ENCODE data around the gene RIT1. TPM values are rescaled to one million over a fixed set of nuclear protein-coding genes. Genes with fewer than 3 reads are reported as not detected.
"Not testable (repeated sequence)": the region's sequence is repeated elsewhere in the genome, so short reads cannot be mapped to it uniquely, and the experiment has no call there.

Gene RIT1
- total RNA-seq, 1 experiment from 2014 or later: 28.1 TPM

- intact Hi-C loops (cut with micrococcal nuclease; ENCODE audit: unreplicated experiment): no loop called here
- no TSS peak for BruUV-seq (replicated peaks)
- Histone ChIP-seq H3K9me3 (ENCODE audit: control insufficient read depth, insufficient read depth, low read depth, low read length) (no peaks in the 10 kb centered on the region), H3K27ac (ENCODE audit: low read length) (0 out of 2 replicates have a peak overlapping the region, but pooled peaks have one; percentile 20), H3K4me3 (ENCODE audit: low read depth in 2 of 2, low read length in 2 of 2) (peak overlapping the region; percentile 93 to 98), H3K27me3 (ENCODE audit: control insufficient read depth, insufficient read depth, low read length) (no peaks in the 10 kb centered on the region), H3K4me1 (ENCODE audit: control insufficient read depth, insufficient read depth, low read length) (peaks cover 27% of the 10 kb centered on the region), H3K36me3 (ENCODE audit: control insufficient read depth, insufficient read depth, low read length) (peaks cover 44% of the 10 kb centered on the region)
- TF ChIP-seq, protein P1, sequence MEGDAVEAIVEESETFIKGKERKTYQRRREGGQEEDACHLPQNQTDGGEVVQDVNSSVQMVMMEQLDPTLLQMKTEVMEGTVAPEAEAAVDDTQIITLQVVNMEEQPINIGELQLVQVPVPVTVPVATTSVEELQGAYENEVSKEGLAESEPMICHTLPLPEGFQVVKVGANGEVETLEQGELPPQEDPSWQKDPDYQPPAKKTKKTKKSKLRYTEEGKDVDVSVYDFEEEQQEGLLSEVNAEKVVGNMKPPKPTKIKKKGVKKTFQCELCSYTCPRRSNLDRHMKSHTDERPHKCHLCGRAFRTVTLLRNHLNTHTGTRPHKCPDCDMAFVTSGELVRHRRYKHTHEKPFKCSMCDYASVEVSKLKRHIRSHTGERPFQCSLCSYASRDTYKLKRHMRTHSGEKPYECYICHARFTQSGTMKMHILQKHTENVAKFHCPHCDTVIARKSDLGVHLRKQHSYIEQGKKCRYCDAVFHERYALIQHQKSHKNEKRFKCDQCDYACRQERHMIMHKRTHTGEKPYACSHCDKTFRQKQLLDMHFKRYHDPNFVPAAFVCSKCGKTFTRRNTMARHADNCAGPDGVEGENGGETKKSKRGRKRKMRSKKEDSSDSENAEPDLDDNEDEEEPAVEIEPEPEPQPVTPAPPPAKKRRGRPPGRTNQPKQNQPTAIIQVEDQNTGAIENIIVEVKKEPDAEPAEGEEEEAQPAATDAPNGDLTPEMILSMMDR (IDR thresholded peaks at IDR 0.05): no peak
- no peak for TF ChIP-seq POLR2AphosphoS5 (IDR thresholded peaks at IDR 0.05; ENCODE audit: low read depth, low read length)
- TF ChIP-seq TCF7L2 (IDR thresholded peaks at IDR 0.05; ENCODE audit: low read depth, low read length): no peak
- no peak for TF ChIP-seq SIN3A (IDR thresholded peaks at IDR 0.05; ENCODE audit: borderline replicate concordance, insufficient read depth, low read depth, low read length)
- no peak for TF ChIP-seq REST (IDR thresholded peaks at IDR 0.05; ENCODE audit: insufficient read depth in 1 of 2, low read depth in 2 of 2, low read length in 1 of 2)
- in situ Hi-C loops (cut with HindIII; ENCODE audit: low pct_unique_long_range_greater_than_20kb, low sequenced_read_pairs): no loop called here
- CTCF ChIA-PET: no interaction called here
- no peak for DNase-seq (ENCODE audit: low read depth, low spot score)
- POLR2A ChIA-PET: interaction anchor here (0.6 kb wide), 2 partner anchors 11 to 802 kb away, joined by 3 to 15 read pairs; no protein-coding TSS in a partner anchor
- no peak for ATAC-seq
Measured at GRCh38 chr1:155932081-155932480, 20.9 kb upstream of the RIT1 start.

DNA sequence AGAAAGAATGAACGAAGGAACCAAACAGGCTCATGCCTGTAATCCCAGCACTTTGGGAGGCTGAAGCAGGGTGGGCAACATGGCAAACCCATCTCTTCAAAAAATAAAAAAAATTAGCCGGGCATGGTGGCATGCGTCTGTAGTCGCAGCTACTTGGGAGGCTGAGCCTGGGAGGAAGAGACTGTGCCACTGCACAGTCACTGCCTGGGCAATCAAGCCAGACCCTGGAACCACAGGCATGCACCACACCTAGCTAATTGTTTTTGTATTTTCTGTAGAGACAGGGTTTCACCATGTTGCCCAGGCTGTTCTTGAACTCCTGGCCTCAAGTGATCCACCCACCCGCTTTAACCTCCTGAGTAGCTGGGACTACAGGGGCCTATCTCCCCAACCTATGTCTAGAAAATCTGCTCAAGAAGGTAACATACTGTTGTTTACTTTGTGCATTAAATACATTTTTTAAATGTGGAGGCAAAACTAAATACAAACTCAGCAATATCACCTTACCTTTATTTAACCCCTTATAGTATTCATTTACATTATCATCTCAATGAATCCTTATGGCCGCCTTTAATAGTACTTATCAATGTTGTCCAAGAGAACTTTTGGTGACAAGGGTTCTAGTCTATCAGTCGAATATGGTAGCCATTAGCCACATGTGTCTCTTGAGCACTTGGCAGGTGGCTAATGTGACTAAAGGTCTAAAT is 20.3 kb upstream of the RIT1 start:
- Histone ChIP-seq H3K27me3 (ENCODE audit: control insufficient read depth, insufficient read depth, low read length) (no peaks in the 10 kb centered on the region), H3K4me3 (ENCODE audit: low read depth in 2 of 2, low read length in 2 of 2) (peak overlapping the region; percentile 93 to 98), H3K36me3 (ENCODE audit: control insufficient read depth, insufficient read depth, low read length) (peaks cover 50% of the 10 kb centered on the region), H3K4me1 (ENCODE audit: control insufficient read depth, insufficient read depth, low read length) (peaks cover 27% of the 10 kb centered on the region), H3K9me3 (ENCODE audit: control insufficient read depth, insufficient read depth, low read depth, low read length) (no peaks in the 10 kb centered on the region), H3K27ac (ENCODE audit: low read length) (peak overlapping the region; percentile 17; the same call in 1 of the 2 replicates)
- CTCF ChIA-PET: interaction anchor here (0.6 kb wide), 1 partner anchor 135 kb away, joined by 4 read pairs; no protein-coding TSS in a partner anchor
- no TSS peak for BruUV-seq (replicated peaks)
- no peak for ATAC-seq
- POLR2A ChIA-PET: no interaction called here
- TF ChIP-seq, protein P1 (IDR thresholded peaks at IDR 0.05): no peak
- TF ChIP-seq REST (IDR thresholded peaks at IDR 0.05; ENCODE audit: insufficient read depth in 1 of 2, low read depth in 2 of 2, low read length in 1 of 2) (no peak), POLR2AphosphoS5 (IDR thresholded peaks at IDR 0.05; ENCODE audit: low read depth, low read length) (no peak), SIN3A (IDR thresholded peaks at IDR 0.05; ENCODE audit: borderline replicate concordance, insufficient read depth, low read depth, low read length) (no peak), TCF7L2 (IDR thresholded peaks at IDR 0.05; ENCODE audit: low read depth, low read length) (no peak)
- in situ Hi-C loops (cut with HindIII; ENCODE audit: low pct_unique_long_range_greater_than_20kb, low sequenced_read_pairs) (no loop called here), intact Hi-C loops (cut with micrococcal nuclease; ENCODE audit: unreplicated experiment) (no loop called here)
- DNase-seq (ENCODE audit: low read depth, low spot score): no peak

DNA sequence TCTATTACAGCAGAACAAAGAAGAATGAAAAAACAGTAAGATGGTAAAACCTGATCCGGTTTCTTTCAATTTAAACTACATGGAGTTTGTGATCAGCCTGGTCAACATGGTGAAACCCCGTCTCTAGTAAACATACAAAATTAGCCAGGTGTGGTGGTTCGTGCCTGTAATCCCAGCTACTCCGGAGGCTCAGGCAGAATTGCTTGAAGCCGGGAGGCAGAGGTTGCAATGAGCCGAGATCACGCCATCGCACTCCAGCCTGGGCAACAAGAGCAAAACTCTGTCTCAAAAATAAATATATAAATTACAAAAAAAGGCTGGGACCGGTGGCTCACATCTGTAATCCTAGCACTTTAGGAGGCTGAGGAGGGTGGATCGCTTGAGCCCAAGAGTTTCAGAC is 19.6 kb upstream of the RIT1 start:
- peaks cover 57% of the 10 kb centered on the region for H3K36me3 ChIP-seq (ENCODE audit: control insufficient read depth, insufficient read depth, low read length)
- H3K27me3 ChIP-seq (ENCODE audit: control insufficient read depth, insufficient read depth, low read length); intact Hi-C loops (cut with micrococcal nuclease; ENCODE audit: unreplicated experiment); ATAC-seq; DNase-seq (ENCODE audit: low read depth, low spot score); in situ Hi-C loops (cut with HindIII; ENCODE audit: low pct_unique_long_range_greater_than_20kb, low sequenced_read_pairs); BruUV-seq (replicated peaks); H3K9me3 ChIP-seq (ENCODE audit: control insufficient read depth, insufficient read depth, low read depth, low read length): not testable (repeated sequence)
- 0 out of 2 replicates have a peak overlapping the region, but pooled peaks have one; percentile 1 for H3K27ac ChIP-seq (ENCODE audit: low read length)
- H3K4me1 ChIP-seq (ENCODE audit: control insufficient read depth, insufficient read depth, low read length): peaks cover 27% of the 10 kb centered on the region
- ChIA-PET POLR2A (interaction anchor here (0.6 kb wide), 1 partner anchor 61 kb away, joined by 3 read pairs; no protein-coding TSS in a partner anchor), CTCF (interaction anchor here (0.6 kb wide), 1 partner anchor 136 kb away, joined by 4 read pairs; no protein-coding TSS in a partner anchor)
- peak overlapping the region; percentile 93 to 98 for H3K4me3 ChIP-seq (ENCODE audit: low read depth in 2 of 2, low read length in 2 of 2)

Data from Panc1 (cell line).